ENCODE data around the gene SLC16A1.

DNA sequence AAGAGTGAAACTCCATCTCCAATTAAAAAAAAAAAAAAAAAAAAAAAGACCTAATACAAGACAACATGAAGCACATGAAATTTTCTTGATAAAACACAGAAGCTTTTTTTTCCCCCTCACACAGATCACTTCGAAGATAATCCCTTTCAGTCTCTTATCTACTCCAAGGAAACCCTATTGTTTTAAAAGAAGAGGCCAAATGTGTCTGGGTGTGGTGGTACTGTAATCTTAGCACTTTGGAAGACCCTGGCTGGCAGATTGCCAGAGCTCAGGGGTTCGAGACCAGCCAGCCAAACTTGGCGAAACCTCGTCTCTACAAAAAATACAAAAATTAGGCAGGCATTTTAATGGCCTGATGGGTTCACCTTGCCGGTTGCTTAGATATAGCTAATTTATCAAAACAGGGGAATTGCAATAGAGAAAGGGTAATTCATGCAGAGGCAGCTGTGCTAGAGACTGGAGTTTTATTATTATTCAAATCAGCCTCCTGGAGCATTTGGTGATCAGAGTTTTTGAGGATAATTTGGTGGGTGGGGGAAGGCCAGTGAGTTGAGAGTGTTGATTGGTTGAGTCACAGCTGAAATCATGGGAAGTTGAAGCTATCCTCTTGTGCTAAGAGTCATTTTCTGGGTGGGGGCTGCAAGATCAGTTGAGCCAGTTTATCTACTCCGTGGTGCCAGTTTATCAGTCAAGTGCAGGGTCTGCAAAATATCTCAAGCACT, 62.5 kb downstream of the SLC16A1 start:
- TF ChIP-seq NFYB (CRISPR knock-in tag; conservative IDR thresholded peaks at IDR 0.05; ENCODE audit: low read depth) (no peak), TEAD1 (CRISPR knock-in tag; IDR thresholded peaks at IDR 0.05) (no peak), JUN (CRISPR knock-in tag; IDR thresholded peaks at IDR 0.05) (no peak), NR2C2 (CRISPR knock-in tag; IDR thresholded peaks at IDR 0.05) (no peak), SP1 (CRISPR knock-in tag; conservative IDR thresholded peaks at IDR 0.05) (no peak), ZNF416 (CRISPR knock-in tag; IDR thresholded peaks at IDR 0.05) (no peak), FOXP1 (CRISPR knock-in tag; IDR thresholded peaks at IDR 0.05; ENCODE audit: borderline replicate concordance) (no peak), FOXJ3 (CRISPR knock-in tag; IDR thresholded peaks at IDR 0.05; ENCODE audit: borderline replicate concordance) (no peak), ZNF423 (CRISPR knock-in tag; IDR thresholded peaks at IDR 0.05) (no peak)
- TF ChIP-seq, protein P1, sequence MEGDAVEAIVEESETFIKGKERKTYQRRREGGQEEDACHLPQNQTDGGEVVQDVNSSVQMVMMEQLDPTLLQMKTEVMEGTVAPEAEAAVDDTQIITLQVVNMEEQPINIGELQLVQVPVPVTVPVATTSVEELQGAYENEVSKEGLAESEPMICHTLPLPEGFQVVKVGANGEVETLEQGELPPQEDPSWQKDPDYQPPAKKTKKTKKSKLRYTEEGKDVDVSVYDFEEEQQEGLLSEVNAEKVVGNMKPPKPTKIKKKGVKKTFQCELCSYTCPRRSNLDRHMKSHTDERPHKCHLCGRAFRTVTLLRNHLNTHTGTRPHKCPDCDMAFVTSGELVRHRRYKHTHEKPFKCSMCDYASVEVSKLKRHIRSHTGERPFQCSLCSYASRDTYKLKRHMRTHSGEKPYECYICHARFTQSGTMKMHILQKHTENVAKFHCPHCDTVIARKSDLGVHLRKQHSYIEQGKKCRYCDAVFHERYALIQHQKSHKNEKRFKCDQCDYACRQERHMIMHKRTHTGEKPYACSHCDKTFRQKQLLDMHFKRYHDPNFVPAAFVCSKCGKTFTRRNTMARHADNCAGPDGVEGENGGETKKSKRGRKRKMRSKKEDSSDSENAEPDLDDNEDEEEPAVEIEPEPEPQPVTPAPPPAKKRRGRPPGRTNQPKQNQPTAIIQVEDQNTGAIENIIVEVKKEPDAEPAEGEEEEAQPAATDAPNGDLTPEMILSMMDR (IDR thresholded peaks at IDR 0.05) = no peak
- TF ChIP-seq, protein P2, sequence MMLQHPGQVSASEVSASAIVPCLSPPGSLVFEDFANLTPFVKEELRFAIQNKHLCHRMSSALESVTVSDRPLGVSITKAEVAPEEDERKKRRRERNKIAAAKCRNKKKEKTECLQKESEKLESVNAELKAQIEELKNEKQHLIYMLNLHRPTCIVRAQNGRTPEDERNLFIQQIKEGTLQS (CRISPR knock-in tag; conservative IDR thresholded peaks at IDR 0.05) = no peak
- TF ChIP-seq, protein P3, sequence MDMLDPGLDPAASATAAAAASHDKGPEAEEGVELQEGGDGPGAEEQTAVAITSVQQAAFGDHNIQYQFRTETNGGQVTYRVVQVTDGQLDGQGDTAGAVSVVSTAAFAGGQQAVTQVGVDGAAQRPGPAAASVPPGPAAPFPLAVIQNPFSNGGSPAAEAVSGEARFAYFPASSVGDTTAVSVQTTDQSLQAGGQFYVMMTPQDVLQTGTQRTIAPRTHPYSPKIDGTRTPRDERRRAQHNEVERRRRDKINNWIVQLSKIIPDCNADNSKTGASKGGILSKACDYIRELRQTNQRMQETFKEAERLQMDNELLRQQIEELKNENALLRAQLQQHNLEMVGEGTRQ (CRISPR knock-in tag; IDR thresholded peaks at IDR 0.05) = no peak
- TF ChIP-seq, protein P4, sequence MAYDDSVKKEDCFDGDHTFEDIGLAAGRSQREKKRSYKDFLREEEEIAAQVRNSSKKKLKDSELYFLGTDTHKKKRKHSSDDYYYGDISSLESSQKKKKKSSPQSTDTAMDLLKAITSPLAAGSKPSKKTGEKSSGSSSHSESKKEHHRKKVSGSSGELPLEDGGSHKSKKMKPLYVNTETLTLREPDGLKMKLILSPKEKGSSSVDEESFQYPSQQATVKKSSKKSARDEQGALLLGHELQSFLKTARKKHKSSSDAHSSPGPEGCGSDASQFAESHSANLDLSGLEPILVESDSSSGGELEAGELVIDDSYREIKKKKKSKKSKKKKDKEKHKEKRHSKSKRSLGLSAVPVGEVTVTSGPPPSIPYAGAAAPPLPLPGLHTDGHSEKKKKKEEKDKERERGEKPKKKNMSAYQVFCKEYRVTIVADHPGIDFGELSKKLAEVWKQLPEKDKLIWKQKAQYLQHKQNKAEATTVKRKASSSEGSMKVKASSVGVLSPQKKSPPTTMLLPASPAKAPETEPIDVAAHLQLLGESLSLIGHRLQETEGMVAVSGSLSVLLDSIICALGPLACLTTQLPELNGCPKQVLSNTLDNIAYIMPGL (CRISPR knock-in tag; IDR thresholded peaks at IDR 0.05) = no peak
